NCI-H1436 treated with DMSO at 0.1 percent for 48 hours (cell line): Measurements from ENCODE around the gene CFC1.
"Not testable (repeated sequence)": the region's sequence is repeated elsewhere in the genome, so short reads cannot be mapped to it uniquely, and the experiment has no call there.

Source experiments
- DNase-seq: peaks from one replicate; lab custom pipeline; 2025; lab: John Stamatoyannopoulos, UW

CFC1 gene

GRCh38 chr2:130599393-130599792 lies at the start of gene CFC1:
Gene CFC1 (minus strand): TSS chr2:130599575. CDS start chr2:130599287, 288 bp downstream.
- not testable (repeated sequence) for DNase-seq

GRCh38 chr2:130641688-130642087 lies 42.3 kb upstream of the CFC1 start:
- DNase-seq, result not testable (repeated sequence)

- not testable (repeated sequence) for DNase-seq
Observed at GRCh38 chr2:130638973-130639372, 39.6 kb upstream of the CFC1 start.

- not testable (repeated sequence) for DNase-seq
Observed at GRCh38 chr2:130628784-130629475, 29.6 kb upstream of the CFC1 start.

GRCh38 chr2:130611140-130611539 lies 11.8 kb upstream of the CFC1 start, which contains the start of gene POTEJ:
Gene POTEJ (plus strand): TSS chr2:130611440. CDS start chr2:130611533, 93 bp downstream.
- DNase-seq, result not testable (repeated sequence)

GRCh38 chr2:130610486-130610885 lies 11.1 kb upstream of the CFC1 start:
- DNase-seq, result not testable (repeated sequence)

GRCh38 chr2:130609002-130609920 lies 9.9 kb upstream of the CFC1 start:
- not testable (repeated sequence) for DNase-seq

- DNase-seq, result not testable (repeated sequence)
Observed at GRCh38 chr2:130608276-130609001, 9.1 kb upstream of the CFC1 start.

GRCh38 chr2:130601648-130602302 lies 2.4 kb upstream of the CFC1 start:
- not testable (repeated sequence) for DNase-seq

GRCh38 chr2:130599926-130600325 lies 551 bp upstream of the CFC1 start:
- not testable (repeated sequence) for DNase-seq

- not testable (repeated sequence) for DNase-seq
Observed at GRCh38 chr2:130598463-130598862, 912 bp downstream of the CFC1 start.

GRCh38 chr2:130597994-130598393 lies 1.4 kb downstream of the CFC1 start:
- DNase-seq, result not testable (repeated sequence)

GRCh38 chr2:130596757-130597156 lies 2.6 kb downstream of the CFC1 start:
- not testable (repeated sequence) for DNase-seq

GRCh38 chr2:130594011-130594410 lies 5.4 kb downstream of the CFC1 start:
- not testable (repeated sequence) for DNase-seq

GRCh38 chr2:130592791-130593414 lies 6.5 kb downstream of the CFC1 start:
- not testable (repeated sequence) for DNase-seq

- not testable (repeated sequence) for DNase-seq
Observed at GRCh38 chr2:130590842-130591359, 8.5 kb downstream of the CFC1 start.

GRCh38 chr2:130590170-130590841 lies 9.1 kb downstream of the CFC1 start:
- DNase-seq, result not testable (repeated sequence)

GRCh38 chr2:130588688-130589458 lies 10.5 kb downstream of the CFC1 start:
- DNase-seq, result not testable (repeated sequence)

GRCh38 chr2:130584726-130585125 lies 14.6 kb downstream of the CFC1 start:
- DNase-seq, result not testable (repeated sequence)
